A172 (cell line): ENCODE results near the gene EFNB2. TPM values are rescaled to one million over a fixed set of nuclear protein-coding genes. Genes with fewer than 3 reads are reported as not detected.

Experiments used
- DNase-seq: peaks from one replicate; pipeline ENCODE4 v3.0.0-alpha.2; 2015; ENCODE audit warnings: low spot score
- total RNA-seq: library from RNA; depleted of rRNA; stranded (reverse); fragments of >200 nt; shearing (Covaris generic); gene quantifications from 2 replicates; pipeline ENCODE4 v1.2.3, GENCODE V29; 2014

Gene EFNB2
- total RNA-seq, 1 experiment from 2014 or later, result 7.8 TPM

DNA sequence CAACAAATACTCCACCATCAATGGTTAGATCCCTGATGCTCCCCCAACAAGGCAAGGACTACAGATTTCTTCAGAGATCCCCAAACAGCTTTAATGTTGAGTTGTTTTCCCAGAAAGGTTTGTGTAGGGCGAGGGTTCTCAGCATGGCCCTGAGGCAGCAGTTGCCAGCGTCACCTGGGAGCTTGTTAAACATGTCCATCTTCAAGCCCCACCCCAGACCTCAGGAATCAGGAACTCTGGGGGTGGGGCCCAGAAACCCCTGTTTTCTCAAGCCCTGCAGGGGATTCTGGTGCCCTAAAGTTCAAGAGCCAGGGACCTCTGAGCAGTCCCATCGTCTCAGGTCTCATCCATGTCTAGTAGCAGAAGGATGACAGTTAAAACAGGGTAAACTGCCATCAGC lies 9.6 kb downstream of the EFNB2 start:
- no peak for DNase-seq

DNA sequence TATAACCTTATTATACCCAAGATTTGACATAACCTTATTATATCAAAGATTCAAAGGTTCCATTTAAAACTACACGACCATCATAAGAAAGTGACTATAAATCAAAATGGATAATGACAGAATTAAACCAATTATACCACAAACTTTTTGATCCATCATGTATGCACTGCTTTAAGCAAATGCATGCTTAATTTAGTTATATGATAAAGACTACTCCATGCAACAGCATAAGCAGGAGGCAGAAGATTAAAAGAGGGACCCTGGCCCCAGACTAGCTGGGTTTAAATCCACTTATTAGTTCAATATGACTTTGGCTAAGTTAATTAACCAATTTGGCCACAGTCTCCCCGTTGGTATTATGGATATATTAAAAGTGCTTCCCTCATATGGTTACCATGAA lies 11.4 kb downstream of the EFNB2 start:
- no peak for DNase-seq

DNA sequence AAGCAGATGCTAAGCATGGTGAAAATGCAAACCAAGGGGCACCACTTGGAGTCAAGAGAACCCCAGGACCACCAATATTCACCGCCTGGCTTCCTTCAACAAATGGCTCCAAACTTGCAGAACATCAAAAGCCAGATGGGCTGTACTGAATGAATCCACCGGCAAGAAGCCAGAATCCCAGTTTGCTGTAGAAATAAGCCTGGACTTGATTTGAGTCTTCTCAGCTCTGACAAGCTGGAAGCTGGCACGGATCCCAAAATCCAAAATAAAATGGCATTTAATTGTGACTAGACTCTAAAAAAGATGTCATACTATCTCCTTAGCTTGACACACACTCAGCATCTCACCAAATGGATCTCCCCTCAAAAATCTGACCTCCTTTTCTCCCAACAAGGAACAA lies 11.9 kb downstream of the EFNB2 start:
- no peak for DNase-seq

DNA sequence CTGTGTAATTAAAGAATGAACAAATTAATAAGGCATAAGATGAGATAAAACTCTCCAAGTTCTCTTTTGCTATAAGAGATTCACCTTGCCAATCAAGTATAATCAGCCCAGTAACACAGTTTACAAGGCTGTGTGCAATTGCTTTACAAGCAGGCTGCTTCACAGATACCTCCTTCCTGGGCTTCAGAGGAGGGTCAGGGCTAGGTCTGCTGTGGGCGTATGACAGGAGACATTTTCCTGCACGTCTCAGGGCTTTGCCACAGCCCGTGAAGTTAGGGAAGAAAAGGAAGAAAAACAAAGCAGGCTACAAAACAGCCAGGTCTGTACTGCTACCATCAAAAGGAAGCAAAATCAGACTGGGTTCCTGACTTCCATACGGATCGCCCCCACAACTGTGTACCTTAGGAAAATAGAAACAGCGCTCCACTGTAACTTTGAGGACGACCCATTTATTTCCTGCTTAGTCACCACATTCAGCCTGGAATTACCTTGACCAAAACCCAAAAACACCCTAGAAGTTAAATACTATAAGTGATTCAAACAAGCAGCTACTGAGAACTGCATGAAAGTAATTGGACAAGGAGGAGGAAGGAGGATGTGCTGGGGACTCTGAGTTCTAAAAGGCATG lies 12.4 kb downstream of the EFNB2 start:
- DNase-seq, result no peak

DNA sequence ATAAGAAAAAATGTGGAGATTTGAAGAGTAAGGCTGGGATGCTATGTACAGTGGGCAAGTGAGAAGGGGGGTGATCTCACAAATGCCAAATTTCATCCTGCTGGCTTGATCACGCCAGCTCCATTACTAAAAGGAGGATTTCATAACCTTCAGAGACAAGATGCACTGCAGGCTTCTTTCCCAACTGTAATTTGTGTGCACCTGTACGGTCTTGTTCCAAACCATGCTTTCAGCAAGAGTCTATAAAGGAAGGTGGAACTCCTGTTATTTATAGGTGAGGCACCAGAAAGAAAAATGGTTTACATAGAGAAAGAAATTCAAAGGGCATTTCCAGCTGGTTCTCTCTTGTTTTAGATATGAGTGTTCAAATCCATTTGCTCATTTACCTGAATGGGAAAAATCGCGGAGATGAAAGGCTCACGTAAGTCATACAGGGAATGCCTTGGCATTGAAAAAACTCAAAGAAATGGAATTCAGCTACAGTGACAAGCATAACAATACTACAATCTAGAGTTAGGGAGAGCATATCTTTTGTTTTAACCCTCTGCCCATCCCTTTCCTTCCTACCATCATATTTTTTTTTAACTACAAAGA lies 13.3 kb downstream of the EFNB2 start:
- DNase-seq, result no peak

DNA sequence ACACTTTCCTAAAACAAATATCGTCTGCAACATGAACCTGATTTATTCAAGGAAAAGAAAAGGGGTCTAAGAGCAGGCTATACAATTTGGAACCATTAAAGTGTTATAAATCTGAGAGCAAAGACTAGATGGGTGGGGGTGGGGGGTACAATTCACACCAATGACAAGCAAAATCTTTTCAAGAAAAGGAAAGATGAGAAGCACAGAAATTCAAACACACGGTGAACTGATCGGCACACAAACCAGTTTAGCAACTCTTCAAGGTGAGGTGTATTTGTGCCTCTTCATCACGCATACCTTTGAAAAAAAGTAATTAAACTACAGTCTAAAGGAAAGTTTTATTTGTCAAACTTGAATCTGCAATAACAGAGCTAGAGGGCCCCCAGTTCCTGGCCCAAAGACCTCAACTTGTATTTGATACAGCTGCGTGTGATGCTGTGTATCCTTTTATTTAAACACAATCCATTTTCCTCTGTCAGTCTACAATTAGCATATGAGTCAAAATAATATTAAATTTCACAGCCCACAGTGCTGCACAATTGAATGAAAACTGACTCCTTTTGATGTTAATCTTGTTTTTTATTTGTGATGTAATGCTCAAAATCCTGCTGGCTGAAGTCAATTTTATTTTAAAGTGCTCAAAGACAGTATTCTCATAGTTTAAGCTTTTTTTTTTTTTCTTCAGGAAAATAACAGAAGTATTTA lies 14.2 kb downstream of the EFNB2 start:
- no peak for DNase-seq

DNA sequence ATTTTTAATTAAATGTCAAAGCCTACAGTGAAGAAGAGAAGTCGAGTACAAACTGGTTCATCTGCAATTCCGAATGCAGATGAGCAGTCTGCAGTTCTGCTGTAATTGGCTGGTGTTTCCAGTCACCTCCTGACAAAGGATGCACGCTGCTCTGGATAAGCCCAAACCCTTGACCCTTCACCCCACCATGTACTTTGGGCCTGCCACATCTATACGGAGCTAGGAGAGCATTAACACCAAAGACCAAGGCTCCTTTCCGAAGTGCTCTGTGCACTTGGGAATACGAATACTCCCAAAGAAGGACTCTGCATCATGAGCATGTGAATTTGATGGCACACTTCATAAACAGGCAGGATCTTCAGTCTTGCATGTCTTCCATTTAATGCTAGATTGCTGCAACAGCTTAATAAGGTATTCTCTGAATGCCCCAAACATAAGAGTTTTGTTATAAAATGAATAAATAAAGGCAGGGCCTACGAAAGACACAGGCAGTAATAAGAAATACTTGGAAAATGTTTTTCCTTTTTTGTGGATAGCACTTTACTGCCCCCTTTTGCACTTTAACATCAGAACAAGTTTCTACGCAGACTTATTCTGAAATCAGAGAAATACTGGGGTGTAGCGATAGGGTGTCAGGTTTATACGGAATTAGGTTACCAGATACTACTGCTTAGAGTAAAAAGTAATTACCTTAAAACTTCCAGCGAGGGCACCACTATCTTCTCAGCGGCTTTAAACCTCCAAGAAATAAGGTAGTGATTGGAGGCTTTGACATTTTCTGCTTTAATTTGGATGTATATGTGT lies 15.0 kb downstream of the EFNB2 start:
- no peak for DNase-seq

DNA sequence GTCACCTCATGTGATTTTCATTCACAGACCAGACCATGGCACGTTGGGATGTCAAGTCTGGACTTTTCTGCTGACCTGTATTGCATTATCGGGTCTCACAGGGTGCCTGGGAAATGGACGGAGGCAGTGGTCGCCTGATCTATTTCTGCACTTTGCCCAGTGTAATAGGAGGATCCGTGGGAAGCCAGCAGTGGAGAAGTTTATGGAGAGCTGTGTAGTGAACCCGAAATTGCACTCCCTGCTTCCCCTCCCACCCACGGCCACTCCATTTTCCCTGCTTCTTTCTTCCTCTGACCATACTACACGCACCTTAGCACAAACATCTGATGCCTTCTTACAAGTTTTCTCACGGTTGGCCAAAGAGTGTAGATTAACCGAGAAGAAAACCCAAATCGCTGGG lies 16.9 kb downstream of the EFNB2 start:
- DNase-seq, result no peak

DNA sequence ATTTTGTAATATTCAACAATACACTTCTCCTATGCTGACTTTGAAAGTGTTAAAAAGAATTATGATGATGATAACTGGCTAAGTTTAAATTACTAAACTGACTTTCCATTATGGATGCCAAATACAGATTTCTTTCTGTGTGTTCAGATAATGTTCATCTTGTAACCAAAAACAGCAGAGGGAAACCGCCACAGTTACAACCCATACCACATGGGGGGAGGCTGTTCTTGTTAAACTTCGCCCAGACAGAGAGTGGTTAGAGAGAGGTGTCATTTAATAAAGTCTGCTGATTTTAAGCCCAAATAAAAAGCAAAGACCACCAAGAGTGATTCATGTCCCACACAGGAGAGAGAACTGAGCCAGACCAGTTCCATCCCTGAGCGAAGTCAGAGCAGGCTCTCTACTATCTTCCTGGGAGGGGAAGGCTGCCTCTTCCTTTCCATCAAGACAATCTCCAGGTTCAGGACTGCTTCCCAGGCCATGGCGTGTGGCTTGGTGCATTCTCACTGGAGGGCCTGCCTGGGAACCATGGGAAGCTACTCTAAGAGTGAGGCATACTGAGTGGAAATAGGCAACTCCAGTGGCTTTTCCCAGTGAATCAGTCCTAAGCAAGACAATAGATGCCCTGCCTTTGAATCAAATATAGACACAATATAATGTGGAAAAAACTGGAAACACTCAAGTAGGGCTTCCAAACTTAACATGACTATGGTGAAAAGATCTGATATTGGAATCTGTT lies 18.2 kb downstream of the EFNB2 start:
- no peak for DNase-seq

DNA sequence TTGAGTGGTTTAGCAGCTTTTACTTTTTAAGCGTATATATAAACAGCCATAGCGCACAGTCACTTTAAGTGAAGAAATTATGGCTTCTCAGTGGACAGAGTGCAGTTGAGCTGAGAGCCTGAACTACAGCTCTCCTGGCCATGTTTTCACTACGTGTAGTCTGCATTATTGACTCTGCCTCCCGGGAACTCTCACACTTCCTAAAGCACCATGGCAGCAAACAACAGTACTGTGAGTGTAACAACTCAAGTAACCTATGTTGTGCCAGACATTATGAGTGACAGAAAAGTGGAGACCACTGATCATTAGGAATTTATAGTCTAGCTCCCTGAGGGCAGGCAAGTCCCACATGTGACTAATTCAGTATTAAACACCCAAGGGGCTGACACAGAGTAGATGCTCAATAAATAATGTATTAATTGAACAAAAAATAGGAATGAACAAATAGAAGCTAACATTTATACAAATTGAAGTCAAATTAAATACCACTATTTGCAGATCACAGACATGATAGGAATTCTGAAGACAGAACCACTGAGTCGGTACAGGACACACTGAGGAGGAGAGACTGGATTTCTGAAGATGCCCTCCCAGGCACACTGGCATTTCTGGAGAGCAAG lies 19.7 kb downstream of the EFNB2 start:
- DNase-seq, result no peak

DNA sequence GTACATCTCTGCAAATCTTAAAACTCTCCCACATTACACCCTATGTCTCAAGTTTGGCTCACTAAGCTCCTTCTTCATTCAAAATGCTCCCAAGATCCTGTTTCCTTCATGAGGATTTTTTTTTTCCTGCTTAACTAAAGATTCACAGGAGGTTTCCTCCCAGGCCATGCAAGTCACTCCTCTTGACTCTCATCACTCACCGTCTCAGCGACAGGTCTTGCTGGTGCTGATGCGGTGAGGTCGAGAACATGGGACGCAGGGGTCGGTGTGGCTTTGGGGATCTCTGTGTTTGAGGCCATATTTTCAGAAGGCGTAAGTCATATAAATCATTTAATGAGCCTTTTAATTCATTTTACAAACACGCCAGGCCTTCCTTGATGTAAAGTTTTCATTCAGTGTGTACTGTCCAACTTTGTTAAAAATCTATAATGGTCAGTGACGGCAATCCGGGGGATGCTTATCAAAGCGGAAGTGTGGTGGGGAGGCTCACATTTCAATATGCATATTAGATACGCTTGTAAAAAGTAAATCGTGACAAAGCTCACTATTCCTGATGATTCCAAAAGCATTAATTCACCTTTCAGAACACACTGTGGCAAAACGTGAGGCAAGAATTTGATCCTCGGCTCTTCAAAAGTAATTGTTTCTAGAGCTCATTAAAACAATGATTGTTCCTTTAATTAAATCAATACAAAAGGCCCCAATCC lies 20.4 kb downstream of the EFNB2 start:
- no peak for DNase-seq

DNA sequence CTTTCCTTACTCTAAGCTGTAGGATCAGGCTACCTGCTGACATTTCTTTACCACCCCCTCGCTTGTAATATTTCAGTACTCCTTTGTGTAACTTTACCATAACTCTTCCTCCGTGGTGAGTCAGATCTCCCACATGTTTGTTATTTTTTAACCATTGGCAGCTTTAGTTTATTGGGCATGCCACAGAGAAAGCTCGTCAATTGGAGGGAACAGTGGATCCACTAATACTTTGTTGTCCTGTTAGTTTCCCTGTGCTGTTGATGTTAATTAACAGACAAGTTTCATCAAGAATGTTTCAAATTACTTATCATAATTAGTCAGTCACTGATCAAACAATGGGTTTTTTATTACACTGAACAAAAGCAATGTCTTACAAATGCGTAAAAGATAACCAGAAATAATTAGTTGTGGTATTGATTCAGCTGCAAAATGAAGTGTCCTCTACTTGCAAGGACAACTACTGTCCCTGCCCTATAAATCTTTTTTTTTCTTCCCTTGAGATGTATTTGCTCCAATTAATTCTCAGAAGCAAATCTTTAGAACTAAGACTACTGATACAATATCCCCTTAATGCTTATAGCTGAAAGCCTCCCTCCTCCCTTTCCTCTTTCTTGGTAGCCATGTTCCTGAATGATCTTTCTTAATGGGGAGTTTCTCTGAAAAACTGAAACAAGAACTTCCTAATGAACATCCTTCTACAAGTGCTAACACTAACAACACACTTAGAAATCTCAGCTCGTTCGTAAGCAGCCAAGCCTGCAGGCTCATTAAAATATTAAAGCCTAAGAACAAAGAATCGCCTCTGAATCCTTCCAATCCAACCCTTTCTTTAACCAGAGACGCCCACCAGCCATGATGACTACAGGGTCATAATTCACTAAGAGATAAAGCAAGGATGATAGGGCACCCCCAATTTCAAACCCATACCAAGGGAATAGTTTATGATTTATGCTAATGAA lies 22.2 kb downstream of the EFNB2 start:
- DNase-seq, result peak; percentile 70

DNA sequence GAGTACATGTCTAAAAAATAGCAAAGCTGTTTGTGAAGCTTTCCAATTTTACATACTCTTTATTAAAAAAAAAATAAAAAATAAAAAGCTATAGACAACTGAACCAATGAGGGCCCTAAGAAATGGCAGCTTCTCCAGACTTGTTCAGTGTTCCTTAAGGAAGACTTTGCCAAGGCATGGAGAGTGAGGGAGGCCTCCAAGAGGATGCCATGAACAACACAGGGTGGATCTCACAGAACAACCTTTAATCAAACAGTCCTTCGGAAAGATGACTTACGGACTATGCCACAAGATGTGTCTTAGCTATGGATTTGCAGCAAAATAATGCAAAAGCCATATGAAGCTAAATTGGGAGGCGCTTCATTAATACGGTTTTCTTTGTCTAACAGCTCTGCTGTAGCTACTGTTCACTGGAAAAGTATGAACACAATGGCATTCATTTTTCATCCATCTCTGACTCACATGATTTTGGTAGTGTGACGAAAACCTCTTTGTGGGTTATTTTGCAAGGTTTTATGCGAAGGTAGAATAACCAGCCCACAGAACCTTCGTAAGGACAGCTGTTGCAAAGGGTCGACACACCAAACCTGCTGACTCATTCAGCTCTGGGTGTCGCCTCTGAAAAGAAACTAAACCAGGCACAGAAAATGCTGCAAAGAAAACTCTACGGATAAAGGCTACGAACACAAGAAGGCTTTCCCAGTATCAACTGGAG lies 27.7 kb downstream of the EFNB2 start:
- DNase-seq, result peak; percentile 92

DNA sequence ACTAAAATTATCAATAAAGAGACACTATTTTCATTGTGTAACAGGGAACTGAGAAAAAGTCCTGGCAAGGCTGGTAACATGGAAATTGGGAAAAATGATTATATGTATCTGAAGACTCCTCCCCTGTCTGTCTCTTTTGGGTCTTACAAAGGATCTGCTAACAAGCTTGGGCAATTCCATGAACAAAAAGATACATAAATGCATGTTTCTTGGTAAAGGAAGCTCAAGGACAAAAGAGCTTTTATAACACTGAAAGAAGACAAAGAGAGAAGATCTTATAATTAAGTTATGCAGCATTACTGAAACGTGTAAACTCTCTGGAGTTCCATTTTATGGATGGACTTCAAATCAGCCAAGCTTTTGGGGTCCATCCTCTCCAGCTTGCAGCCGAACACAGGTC lies 29.2 kb downstream of the EFNB2 start:
- DNase-seq, result no peak

DNA sequence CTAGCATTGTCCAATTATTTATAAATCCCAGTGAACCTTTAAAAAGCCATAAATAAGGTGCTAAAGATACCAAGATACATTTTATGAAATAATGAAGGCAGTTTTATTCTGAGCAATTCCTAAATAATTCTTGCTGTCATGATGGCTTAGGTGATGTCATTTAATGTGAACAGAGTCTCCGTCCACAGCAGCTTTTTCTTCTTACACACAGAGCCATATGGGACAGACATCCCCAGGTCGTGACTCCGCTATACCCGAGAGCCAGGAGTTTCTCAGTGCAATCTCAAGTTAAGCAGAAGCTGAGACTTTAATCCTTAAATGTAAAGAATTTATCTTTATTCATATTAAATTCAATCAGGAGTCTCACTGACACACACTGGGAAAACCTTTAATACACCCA lies 29.7 kb downstream of the EFNB2 start:
- DNase-seq, result no peak

DNA sequence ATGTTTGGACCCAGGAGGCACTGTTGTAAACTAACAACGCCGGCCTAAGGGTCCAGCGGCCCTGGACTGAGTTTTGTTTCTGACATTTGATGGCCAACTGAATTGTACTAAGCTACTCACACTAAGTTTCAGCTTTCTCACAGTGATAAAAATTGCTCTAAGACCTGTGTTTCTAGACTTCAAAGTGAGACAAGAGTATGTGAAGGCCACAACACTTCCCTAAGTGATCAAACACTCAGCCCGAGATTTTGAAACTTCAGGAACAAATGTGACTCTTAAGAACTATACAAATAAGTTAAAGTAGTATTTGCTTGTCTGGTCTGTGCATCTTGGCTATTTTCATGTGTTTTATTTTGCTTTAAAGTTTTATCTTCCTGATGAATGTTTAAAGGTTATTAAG lies 30.2 kb downstream of the EFNB2 start:
- DNase-seq, result no peak

DNA sequence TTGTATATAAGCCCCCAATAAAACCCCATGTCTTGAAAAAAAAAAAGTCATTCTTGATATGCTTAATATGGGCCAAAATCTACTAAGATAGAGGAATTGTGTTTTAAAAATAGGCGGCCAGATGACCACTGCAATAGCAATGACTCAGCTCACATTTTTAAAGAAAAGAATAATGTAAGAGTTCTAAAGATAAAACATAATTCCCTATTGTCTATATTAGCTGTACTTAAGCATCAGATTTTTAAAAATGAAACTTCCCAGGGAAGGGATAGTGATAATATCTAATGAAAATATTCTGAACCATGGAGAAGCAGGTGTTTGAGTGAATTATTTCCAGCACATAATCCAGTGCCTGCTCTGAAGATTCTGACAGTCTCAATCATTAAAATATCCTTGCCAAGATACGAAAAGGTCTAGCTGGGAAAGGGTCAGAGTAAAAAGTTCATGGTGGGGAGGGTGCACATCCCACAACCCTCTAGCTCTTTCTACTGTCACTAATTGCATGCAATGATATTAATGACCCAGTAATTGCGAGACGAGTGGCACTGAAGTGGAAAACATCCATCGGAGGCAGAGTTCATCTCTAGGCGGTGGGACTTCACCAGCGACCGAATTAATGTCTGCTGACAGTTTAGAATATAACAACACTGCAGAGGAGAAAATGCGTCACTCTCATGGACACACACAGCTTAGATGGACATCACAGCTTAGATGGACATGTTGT lies 31.6 kb downstream of the EFNB2 start:
- no peak for DNase-seq

DNA sequence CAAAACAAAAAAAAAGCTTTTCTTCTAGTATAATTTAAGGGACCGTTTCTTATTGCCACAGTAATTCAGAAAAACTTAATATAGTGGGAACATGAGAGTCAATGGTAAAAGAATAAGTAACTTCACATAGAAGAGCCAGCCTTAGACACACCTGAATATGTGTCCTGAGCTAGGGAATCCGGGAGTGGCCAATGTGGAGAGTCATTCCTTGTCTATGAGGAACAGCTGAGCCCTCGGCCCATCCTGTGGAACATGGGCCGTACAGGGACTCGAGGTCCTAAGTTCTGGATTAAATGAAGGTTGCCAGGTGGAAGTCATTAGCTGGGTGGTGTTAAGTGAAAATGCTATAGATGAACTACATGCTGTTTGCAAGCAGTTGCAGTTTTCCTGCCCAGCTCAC lies 32.2 kb downstream of the EFNB2 start:
- DNase-seq, result no peak
